Vagina (tissue), 2 donors: ENCODE measurements around the gene CCHCR1. TPM values are rescaled to one million over a fixed set of nuclear protein-coding genes. Genes with fewer than 3 reads are reported as not detected.

ENCODE experiments used
- DNase-seq, 2 donors: peaks; one replicate each; pipeline ENCODE4 v3.0.0-alpha.2; 2017; ENCODE audit errors: extremely low spot score in 2 of 2
- H3K27ac ChIP-seq: fragments of 200-600 bp; sonication (generic); one replicate; pipeline ENCODE4 v1.5.1; 2019
- H3K27me3 ChIP-seq: fragments of 200-600 bp; sonication (generic); one replicate; pipeline ENCODE4 v1.5.1; 2019
- H3K36me3 ChIP-seq, 2 donors: fragments of 200-600 bp; sonication (generic); one replicate each; pipeline ENCODE4 v1.5.1; 2017 to 2019
- H3K4me1 ChIP-seq: fragments of 200-600 bp; sonication (generic); one replicate; pipeline ENCODE4 v1.5.1; 2019
- H3K4me3 ChIP-seq, 2 donors: fragments of 200-600 bp; sonication (generic); 1 replicate in 1 of 2; 2 replicates in 1 of 2; pipeline ENCODE4 v1.5.1; 2016 to 2019
- H3K9me3 ChIP-seq: fragments of 200-600 bp; sonication (generic); one replicate; pipeline ENCODE4 v1.5.1; 2019
- CTCF ChIP-seq, 3 experiments: fragments of 450-650 bp in 2 of 3; fragments of 200-600 bp in 1 of 3; sonication (generic) in 1 of 3; IDR thresholded peaks; one replicate each; pipeline ENCODE4 v1.5.1; 2017 to 2019; ENCODE audit warnings: antibody characterized with exemption in 3 of 3, mild to moderate bottlenecking in 2 of 3, moderate library complexity in 2 of 3
- POLR2A ChIP-seq, 2 donors: fragments of 450-650 bp; IDR thresholded peaks; one replicate each; pipeline ENCODE4 v1.6.1; 2017; ENCODE audit warnings: antibody characterized with exemption in 2 of 2, mild to moderate bottlenecking in 2 of 2, moderate library complexity in 2 of 2
- POLR2AphosphoS5 ChIP-seq, 2 donors: sonication (generic); formaldehyde crosslinking; IDR thresholded peaks; one replicate each; pipeline ENCODE4 v1.9.0; 2017; ENCODE audit warnings: antibody characterized with exemption in 2 of 2, mild to moderate bottlenecking in 2 of 2, low read depth in 1 of 2; ENCODE audit not compliant: insufficient read depth in 1 of 2
- intact Hi-C: fragments of 100-400 bp; cut with DNase I; formaldehyde crosslinking; loops from one replicate; pipeline ENCODE4 v1.15.1; 2023
- total RNA-seq: library from RNA; depleted of rRNA; stranded (reverse); fragments of >200 nt; gene quantifications from one replicate; pipeline ENCODE4 v1.2.3, GENCODE V29; 2016

Gene CCHCR1
- total RNA-seq, 1 donor from 2014 or later: 21.9 TPM

GRCh38 chr6:31113861-31114540, 43.6 kb downstream of the CCHCR1 start:
- Histone ChIP-seq H3K27me3 (no peaks in the 10 kb centered on the region), H3K27ac (peak overlapping the region; percentile 81), H3K36me3 (no peaks in the 10 kb centered on the region), H3K4me1 (peaks cover 48% of the 10 kb centered on the region), H3K4me3 (no peak overlapping the region), H3K9me3 (no peaks in the 10 kb centered on the region)
- TF ChIP-seq POLR2AphosphoS5 (IDR thresholded peaks at IDR 0.05; ENCODE audit: insufficient read depth in 1 of 2, low read depth in 1 of 2): no peak
- no peak for TF ChIP-seq CTCF (IDR thresholded peaks at IDR 0.05)
- TF ChIP-seq POLR2A (IDR thresholded peaks at IDR 0.05): no peak
- DNase-seq: no peak
- intact Hi-C loops: no loop called here

GRCh38 chr6:31112478-31112877, 45.1 kb downstream of the CCHCR1 start, which contains the start of gene C6orf15:
C6orf15 (minus strand) TSS chr6:31112575; CDS start chr6:31112555, 20 bp downstream.
- Histone ChIP-seq H3K4me1 (peaks cover 40% of the 10 kb centered on the region), H3K9me3 (no peaks in the 10 kb centered on the region), H3K27me3 (no peaks in the 10 kb centered on the region), H3K4me3 (no peak within 1 kb of the TSS), H3K36me3 (no peaks in the 10 kb centered on the region), H3K27ac (peak within 1 kb of the TSS; percentile 81)
- intact Hi-C loops: no loop called here
- DNase-seq: no peak
- TF ChIP-seq CTCF (IDR thresholded peaks at IDR 0.05): no peak
- TF ChIP-seq POLR2AphosphoS5 (IDR thresholded peaks at IDR 0.05; ENCODE audit: insufficient read depth in 1 of 2, low read depth in 1 of 2): no peak
- TF ChIP-seq POLR2A (IDR thresholded peaks at IDR 0.05): no peak

GRCh38 chr6:31111712-31112111, 45.9 kb downstream of the CCHCR1 start:
- no peak overlapping the region for H3K4me3 ChIP-seq
- intact Hi-C loops: no loop called here
- DNase-seq: no peak
- H3K9me3 ChIP-seq: no peaks in the 10 kb centered on the region
- H3K4me1 ChIP-seq: peaks cover 35% of the 10 kb centered on the region
- no peaks in the 10 kb centered on the region for H3K27me3 ChIP-seq
- no peaks in the 10 kb centered on the region for H3K36me3 ChIP-seq
- no peak for TF ChIP-seq CTCF (IDR thresholded peaks at IDR 0.05)
- TF ChIP-seq POLR2A (IDR thresholded peaks at IDR 0.05): no peak
- no peak for TF ChIP-seq POLR2AphosphoS5 (IDR thresholded peaks at IDR 0.05; ENCODE audit: insufficient read depth in 1 of 2, low read depth in 1 of 2)
- no peak overlapping the region for H3K27ac ChIP-seq

- peaks cover 29% of the 10 kb centered on the region for H3K4me1 ChIP-seq
- no peak overlapping the region for H3K27ac ChIP-seq
- DNase-seq: no peak
- intact Hi-C loops: no loop called here
- no peaks in the 10 kb centered on the region for H3K9me3 ChIP-seq
- no peaks in the 10 kb centered on the region for H3K36me3 ChIP-seq
- TF ChIP-seq CTCF (IDR thresholded peaks at IDR 0.05) (no peak), POLR2AphosphoS5 (IDR thresholded peaks at IDR 0.05; ENCODE audit: insufficient read depth in 1 of 2, low read depth in 1 of 2) (no peak), POLR2A (IDR thresholded peaks at IDR 0.05) (no peak)
- no peaks in the 10 kb centered on the region for H3K27me3 ChIP-seq
- H3K4me3 ChIP-seq: no peak overlapping the region
Observed at GRCh38 chr6:31110825-31111582, 46.6 kb downstream of the CCHCR1 start.

- DNase-seq: no peak
- TF ChIP-seq POLR2A (IDR thresholded peaks at IDR 0.05) (no peak), POLR2AphosphoS5 (IDR thresholded peaks at IDR 0.05; ENCODE audit: insufficient read depth in 1 of 2, low read depth in 1 of 2) (no peak), CTCF (IDR thresholded peaks at IDR 0.05) (no peak)
- Histone ChIP-seq H3K4me3 (no peak overlapping the region), H3K9me3 (no peaks in the 10 kb centered on the region), H3K4me1 (no peaks in the 10 kb centered on the region), H3K27ac (no peak overlapping the region), H3K36me3 (no peaks in the 10 kb centered on the region), H3K27me3 (no peaks in the 10 kb centered on the region)
- intact Hi-C loops: no loop called here
Observed at GRCh38 chr6:31107052-31107451, 50.5 kb downstream of the CCHCR1 start.
